Measurements from ENCODE around the gene IGF2R. TPM values are rescaled to one million over a fixed set of nuclear protein-coding genes. Genes with fewer than 3 reads are reported as not detected.
"Not testable (repeated sequence)": the region's sequence is repeated elsewhere in the genome, so short reads cannot be mapped to it uniquely, and the experiment has no call there.

IGF2R gene
- total and polyA plus RNA-seq, 7 donors = 40.1 to 167 (median 113) TPM

- ATAC-seq (no peak), DNase-seq (no peak)
- Histone ChIP-seq H3K9me3 (no peaks in the 10 kb centered on the region), H3K4me1 (peaks cover 25% of the 10 kb centered on the region), H3K27ac (no peak overlapping the region), H3K27me3 (ENCODE audit: insufficient read depth in 3 of 3, low read length in 2 of 3) (no peaks in the 10 kb centered on the region), H3K4me3 (no peak overlapping the region), H3K36me3 (ENCODE audit: insufficient read depth in 1 of 2, low read depth in 1 of 2) (no peaks in the 10 kb centered on the region)
- TF ChIP-seq, protein P1, sequence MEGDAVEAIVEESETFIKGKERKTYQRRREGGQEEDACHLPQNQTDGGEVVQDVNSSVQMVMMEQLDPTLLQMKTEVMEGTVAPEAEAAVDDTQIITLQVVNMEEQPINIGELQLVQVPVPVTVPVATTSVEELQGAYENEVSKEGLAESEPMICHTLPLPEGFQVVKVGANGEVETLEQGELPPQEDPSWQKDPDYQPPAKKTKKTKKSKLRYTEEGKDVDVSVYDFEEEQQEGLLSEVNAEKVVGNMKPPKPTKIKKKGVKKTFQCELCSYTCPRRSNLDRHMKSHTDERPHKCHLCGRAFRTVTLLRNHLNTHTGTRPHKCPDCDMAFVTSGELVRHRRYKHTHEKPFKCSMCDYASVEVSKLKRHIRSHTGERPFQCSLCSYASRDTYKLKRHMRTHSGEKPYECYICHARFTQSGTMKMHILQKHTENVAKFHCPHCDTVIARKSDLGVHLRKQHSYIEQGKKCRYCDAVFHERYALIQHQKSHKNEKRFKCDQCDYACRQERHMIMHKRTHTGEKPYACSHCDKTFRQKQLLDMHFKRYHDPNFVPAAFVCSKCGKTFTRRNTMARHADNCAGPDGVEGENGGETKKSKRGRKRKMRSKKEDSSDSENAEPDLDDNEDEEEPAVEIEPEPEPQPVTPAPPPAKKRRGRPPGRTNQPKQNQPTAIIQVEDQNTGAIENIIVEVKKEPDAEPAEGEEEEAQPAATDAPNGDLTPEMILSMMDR (IDR thresholded peaks at IDR 0.05) = no peak
- intact Hi-C loops (cut with DNase I) = no loop called here
- 72 to 84% (median 79%) methylated on average over 3 of the region's 3 CpGs for WGBS, 3 donors
Measured at GRCh38 chr6:159966981-159967380, 1.9 kb upstream of the IGF2R start.

- intact Hi-C loops (cut with DNase I) = loop anchor here in 1 of 2 donors (1.0 kb wide), 1 partner anchor 63 kb away; no protein-coding TSS in a partner anchor
- WGBS, 3 donors = 88 to 89% (median 89%) methylated on average over 17 of the region's 17 CpGs
- H3K4me1 ChIP-seq = peaks cover 31% of the 10 kb centered on the region
- H3K36me3 ChIP-seq (ENCODE audit: insufficient read depth in 1 of 2, low read depth in 1 of 2); ATAC-seq; H3K9me3 ChIP-seq; DNase-seq; H3K27ac ChIP-seq; H3K27me3 ChIP-seq (ENCODE audit: insufficient read depth in 3 of 3, low read length in 2 of 3); H3K4me3 ChIP-seq: not testable (repeated sequence)
Measured at GRCh38 chr6:159967621-159968020, 1.3 kb upstream of the IGF2R start.

DNA sequence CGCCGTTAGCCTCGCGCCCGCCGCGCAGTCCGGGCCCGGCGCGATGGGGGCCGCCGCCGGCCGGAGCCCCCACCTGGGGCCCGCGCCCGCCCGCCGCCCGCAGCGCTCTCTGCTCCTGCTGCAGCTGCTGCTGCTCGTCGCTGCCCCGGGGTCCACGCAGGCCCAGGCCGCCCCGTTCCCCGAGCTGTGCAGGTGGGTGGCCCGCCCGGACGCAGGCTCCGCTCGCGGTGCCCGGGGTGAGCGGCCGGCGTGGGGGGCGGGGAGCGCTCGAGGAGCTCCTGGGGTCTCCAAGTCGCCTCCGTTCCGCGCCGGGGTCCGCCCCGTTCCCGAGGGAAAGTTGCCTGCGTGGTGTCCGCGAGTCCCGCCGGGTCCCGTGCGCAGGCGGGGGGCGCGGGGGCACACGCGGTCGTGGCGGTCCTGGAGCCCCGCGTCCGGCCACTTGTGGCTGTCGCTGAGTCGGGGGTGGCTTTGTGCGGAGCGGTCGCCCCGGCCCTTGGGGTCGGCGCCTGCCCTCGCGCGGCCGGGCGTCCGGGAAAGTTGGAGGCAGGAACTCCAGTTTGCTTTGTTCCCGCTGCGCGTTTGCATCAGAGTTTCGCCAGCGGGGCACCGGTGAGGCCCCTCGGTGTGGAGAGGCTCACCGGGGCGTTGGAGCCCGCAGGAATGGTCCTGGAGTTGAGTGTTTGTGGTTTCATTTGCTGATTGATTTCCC is 476 bp downstream of the IGF2R start:
- H3K9me3 ChIP-seq = no peaks in the 10 kb centered on the region
- H3K4me3 ChIP-seq = peak overlapping the region; percentile 89
- ATAC-seq (peak; percentile 33 to 51 (median 40)), DNase-seq (peak; percentile 57 to 76)
- peaks cover 48% of the 10 kb centered on the region for H3K4me1 ChIP-seq
- H3K27me3 ChIP-seq (ENCODE audit: insufficient read depth in 3 of 3, low read length in 2 of 3) = no peaks in the 10 kb centered on the region
- WGBS, 3 donors = 0 to 1% (median 0%) methylated on average over 32 to 91 of the region's 91 CpGs
- TF ChIP-seq, protein P1 (IDR thresholded peaks at IDR 0.05) = no peak
- peak overlapping the region; percentile 97 for H3K27ac ChIP-seq
- H3K36me3 ChIP-seq (ENCODE audit: insufficient read depth in 1 of 2, low read depth in 1 of 2) = no peaks in the 10 kb centered on the region
- intact Hi-C loops (cut with DNase I) = no loop called here

DNA sequence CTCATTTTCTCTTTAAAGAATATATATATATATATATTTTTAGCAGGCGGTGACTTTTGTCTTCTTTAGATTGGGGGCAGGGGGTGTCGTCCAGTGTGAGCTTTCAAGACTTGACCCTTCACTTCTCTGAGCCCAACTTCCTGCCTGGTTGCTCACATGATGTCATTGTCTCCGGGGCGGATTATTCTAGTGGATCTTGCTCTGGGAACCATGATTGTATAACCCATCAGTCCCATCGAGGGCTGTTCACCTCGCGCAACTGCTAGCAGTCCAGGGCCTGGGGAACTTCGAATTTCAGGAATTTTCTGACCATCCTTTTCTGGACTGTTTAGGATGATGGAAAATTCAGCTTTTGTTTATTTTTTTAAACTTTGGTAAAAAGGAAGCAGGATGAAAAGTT is 1.0 kb downstream of the IGF2R start:
- ATAC-seq (peak; percentile 51 to 66 (median 62)), DNase-seq (peak in 1 of 2 donors; percentile 29)
- TF ChIP-seq, protein P1 (IDR thresholded peaks at IDR 0.05) = no peak
- H3K27me3 ChIP-seq (ENCODE audit: insufficient read depth in 3 of 3, low read length in 2 of 3) = no peaks in the 10 kb centered on the region
- H3K36me3 ChIP-seq (ENCODE audit: insufficient read depth in 1 of 2, low read depth in 1 of 2) = no peaks in the 10 kb centered on the region
- intact Hi-C loops (cut with DNase I) = loop anchor here (5.0 to 10.0 kb wide), 3 partner anchors 37 to 275 kb away; partner anchors contain the start of gene SOD2 (in 1 of the 2)
- H3K4me3 ChIP-seq = peak overlapping the region; percentile 89
- H3K4me1 ChIP-seq = peaks cover 53% of the 10 kb centered on the region
- no peaks in the 10 kb centered on the region for H3K9me3 ChIP-seq
- 4 to 8% (median 5%) methylated on average over 8 of the region's 8 CpGs for WGBS, 3 donors
- H3K27ac ChIP-seq = peak overlapping the region; percentile 97

DNA sequence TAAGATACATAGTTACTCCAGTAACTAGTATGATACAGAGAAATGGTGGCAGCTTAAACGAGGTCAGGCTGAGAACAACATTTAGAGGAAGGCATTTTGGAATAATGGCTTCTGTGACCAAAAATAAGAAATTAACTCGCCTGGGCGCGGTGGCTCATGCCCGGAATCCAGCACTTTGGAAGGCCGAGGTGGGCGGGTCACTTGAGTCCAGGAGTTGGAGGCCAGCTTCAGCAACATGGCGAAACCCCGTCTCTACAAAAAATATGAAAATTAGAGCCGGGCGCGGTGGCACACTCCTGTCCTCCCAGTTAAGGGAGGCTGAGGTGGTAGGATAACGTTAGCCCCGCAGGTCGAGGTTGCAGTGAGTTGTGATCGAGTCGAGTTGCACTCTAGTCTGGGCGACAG is 1.8 kb downstream of the IGF2R start:
- Histone ChIP-seq H3K9me3 (no peaks in the 10 kb centered on the region), H3K4me3 (peak overlapping the region; percentile 89), H3K27me3 (ENCODE audit: insufficient read depth in 3 of 3, low read length in 2 of 3) (no peaks in the 10 kb centered on the region), H3K36me3 (ENCODE audit: insufficient read depth in 1 of 2, low read depth in 1 of 2) (no peaks in the 10 kb centered on the region), H3K4me1 (peaks cover 59% of the 10 kb centered on the region), H3K27ac (peak overlapping the region; percentile 97)
- intact Hi-C loops (cut with DNase I) = loop anchor here (5.0 to 10.0 kb wide), 3 partner anchors 37 to 276 kb away; partner anchors contain the start of gene SOD2 (in 1 of the 2)
- no peak for ATAC-seq
- no peak for DNase-seq
- TF ChIP-seq, protein P1 (IDR thresholded peaks at IDR 0.05) = no peak
- 38 to 62% (median 44%) methylated on average over 18 of the region's 18 CpGs for WGBS, 3 donors
